GM18858 (cell line): ENCODE measurements around the gene KRT14.
"Not testable (repeated sequence)": the region's sequence is repeated elsewhere in the genome, so short reads cannot be mapped to it uniquely, and the experiment has no call there.

Experiments
- ATAC-seq: cut with Tn5 transposase; IDR thresholded peaks from one replicate; pipeline ENCODE4 v1.9.1; 2021; ENCODE audit not compliant: unreplicated experiment

Gene KRT14

DNA sequence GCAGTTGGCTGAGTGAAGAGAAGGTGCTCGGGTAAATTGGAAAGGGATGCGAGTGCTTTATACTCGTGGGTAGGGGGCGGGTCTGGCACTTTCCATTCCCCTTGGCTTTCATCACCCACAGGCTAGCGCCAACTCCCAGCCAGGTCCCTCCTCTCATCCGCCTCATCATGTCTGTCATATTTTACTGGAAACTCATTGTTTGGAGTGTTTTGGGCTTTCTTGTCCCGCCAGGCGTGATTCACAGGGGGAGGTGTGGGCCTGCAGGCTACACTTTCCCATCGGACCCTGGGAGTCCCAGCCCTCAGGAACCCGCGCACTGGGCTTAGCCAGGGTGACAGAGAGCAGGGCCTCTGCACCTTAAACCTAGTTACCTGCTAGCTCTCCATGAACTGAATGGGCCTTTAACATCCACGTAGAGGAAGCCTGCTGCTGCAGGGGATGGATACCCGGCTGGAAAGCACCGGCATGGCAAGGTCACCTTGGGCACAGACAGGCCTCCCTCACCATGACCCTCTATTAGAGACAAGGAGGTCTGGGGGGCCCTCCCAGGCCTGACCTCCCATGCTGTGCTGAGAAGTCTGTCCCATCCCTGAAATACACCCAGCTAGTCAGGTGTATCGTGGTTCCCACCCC is at the start of gene KRT14:
TSS of gene KRT14 (minus strand) at position 33 of the 633 bp plus-strand sequence. CDS start 61 bp downstream, outside the sequence.
- ATAC-seq = no peak

GRCh38 chr17:41635121-41636097 is 48.7 kb upstream of the KRT14 start:
- ATAC-seq = no peak

DNA sequence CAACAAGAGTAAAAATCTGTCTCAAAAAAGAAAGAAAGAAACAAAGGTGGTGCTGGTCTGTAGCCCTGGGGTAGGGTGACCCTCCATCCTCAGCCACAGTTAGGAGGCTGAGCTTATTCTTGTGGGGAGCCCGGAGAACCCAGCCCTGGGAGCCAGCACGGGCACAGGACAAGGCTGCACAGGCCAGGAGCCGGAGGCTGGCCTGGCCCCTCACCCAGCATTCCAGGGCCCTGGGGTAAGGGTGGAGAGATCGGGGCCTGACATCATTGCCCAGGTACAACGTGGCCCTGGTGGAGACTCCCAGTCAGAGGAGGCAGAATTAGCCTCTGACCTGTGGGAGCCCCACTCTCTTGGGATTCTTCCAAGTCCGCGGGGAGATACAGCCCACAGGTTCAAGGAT is 47.9 kb upstream of the KRT14 start:
- ATAC-seq = no peak

DNA sequence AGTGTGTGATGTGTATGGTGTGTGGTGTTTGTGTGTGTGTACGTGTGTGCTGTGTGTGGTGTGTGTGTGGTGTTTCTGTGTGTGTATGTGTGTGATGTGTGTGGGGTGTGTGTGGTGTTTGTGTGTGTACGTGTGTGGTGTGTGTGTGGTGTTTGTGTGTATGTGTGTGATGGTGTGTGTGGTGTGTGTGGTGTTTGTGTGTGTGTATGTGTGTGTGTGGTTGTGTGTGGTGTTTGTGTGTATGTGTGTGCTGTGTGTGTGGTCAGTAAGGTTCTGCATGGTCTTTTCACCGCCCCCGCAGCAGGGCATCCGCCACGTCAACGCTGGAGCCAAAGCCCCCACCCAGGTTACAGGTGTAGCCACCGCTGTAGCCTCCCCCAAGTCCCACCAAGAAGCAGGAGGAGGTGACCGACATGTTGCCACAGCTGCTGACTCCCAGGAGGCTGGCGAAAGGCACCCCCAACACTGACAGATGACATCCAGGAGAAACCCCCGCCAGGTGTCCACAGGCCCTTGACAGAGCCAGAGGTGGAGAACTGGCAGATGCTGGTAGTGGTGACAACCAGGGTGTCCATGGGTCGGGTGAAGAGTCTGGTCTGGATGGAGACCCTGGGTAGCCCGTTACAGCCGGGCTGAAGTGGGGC is 47.0 kb upstream of the KRT14 start:
- ATAC-seq = no peak

DNA sequence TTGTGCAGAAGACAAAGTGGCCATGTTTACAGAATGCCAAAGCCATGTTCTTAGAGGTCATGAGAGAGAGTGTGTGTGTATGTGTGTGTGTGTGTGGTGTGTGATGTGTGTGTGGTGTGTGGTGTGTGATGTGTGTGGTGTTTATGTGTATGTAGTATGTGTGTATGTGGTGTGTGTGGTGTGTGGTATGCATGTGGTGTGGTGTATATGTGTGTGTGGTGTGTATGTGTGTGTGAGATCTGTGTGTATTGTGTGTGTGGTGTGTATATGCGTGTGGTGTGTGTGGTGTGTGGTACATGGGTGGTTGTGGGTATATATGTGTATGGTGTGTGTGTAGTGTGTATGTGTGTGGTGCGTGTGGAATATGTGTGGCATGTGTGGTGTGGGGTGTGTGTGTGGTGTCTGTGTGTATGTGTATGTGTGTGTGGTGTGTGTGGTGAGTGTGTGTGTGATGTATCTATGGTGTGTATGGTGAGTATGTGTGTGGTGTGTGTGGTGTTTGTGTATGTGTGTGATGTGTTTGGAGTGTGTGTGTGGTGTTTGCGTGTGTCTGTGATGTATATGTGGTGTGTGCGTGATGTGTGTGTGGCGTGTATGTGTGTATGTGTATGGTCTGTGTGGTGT is 45.9 kb upstream of the KRT14 start:
- no peak for ATAC-seq

DNA sequence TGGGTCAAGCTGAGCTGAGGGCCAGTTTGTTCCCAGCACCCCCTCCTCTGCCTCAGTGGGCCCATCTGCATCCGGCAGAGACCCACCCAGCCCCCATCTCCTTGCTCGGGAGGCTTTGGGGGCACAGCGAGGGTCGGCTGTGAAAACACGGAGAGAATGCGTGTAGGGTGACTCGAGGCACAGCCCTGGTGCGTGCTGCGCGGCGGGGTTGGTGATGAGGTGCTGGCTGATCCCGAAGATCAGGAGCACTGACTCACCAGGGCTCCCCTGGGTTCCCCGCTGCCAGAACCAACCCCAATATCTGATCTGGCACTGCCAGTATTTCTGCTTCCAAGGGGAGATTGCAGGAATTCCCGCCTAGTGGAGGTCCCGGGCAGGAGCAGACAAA is 45.2 kb upstream of the KRT14 start:
- no peak for ATAC-seq

- ATAC-seq = no peak
Measured at GRCh38 chr17:41631025-41631897, 44.6 kb upstream of the KRT14 start.

- no peak for ATAC-seq
Measured at GRCh38 chr17:41629826-41630670, 43.4 kb upstream of the KRT14 start.

GRCh38 chr17:41629316-41629715 is 42.6 kb upstream of the KRT14 start:
- ATAC-seq = no peak

DNA sequence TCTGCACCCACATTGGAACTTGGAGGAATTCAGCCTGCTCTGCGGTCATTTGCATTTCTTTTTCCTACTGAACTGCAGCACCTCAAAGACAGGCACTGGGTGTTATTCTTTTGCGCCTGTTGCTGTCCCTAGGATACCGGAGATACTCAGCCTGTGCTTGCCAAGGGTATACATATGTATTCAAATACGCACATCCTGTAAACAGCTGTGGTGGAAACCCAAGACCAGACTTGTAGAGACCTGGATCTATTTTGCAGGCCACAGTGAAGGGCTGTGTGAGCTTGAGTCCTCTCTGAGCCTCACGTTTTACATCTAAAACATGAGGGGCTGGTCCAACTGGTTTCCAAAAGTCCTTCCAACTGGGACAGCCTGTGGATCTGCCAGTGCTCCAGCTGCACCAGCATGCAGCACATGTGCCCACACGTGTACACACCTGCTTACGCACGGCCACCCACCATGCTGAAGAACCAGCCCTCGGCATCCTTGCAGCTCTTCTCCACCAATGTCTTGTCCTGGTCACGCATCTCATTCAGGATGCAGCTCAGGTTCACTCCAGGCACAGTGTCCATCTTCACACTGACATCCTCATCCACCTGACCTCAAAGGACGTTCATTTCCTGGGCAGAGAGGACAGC is 42.0 kb upstream of the KRT14 start:
- not testable (repeated sequence) for ATAC-seq

GRCh38 chr17:41628073-41628370 is 41.3 kb upstream of the KRT14 start:
- ATAC-seq = not testable (repeated sequence)

DNA sequence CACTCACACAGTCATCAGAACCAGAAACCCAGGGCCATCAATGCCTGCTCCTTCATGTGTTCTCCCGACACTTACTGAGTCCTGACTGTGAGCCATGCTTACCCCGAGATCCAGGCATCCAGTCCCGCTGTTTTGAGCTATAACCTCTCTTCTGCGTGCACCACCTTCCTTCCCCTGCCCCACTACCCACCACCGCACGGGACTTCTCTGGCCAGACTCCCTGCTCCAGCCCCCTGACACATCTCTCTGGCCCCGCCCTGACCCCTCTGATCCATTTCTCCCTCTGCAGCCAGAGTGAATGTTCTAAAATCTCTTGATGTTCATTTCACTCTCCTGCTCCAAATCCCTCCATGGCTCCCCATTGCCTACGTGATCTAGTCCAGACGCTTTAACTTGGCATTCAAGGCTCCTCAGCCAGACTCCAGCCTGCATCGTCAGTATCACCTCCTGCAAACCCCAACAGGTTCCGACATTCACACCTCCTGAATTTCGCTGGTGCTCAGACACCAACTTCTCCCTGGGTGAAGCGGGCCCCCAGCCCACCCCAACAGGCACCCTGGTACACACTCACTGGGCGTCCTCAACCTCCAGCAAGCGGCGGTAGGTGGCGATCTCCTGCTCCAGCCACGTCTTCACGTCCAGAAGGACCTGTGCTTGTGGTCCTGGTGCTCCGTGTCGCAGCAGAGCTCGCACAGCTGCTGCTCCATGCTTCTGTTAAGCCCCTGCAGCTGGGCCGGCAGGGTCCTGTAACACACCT is 40.8 kb upstream of the KRT14 start:
- ATAC-seq = no peak

- not testable (repeated sequence) for ATAC-seq
Measured at GRCh38 chr17:41626914-41627295, 40.2 kb upstream of the KRT14 start.

DNA sequence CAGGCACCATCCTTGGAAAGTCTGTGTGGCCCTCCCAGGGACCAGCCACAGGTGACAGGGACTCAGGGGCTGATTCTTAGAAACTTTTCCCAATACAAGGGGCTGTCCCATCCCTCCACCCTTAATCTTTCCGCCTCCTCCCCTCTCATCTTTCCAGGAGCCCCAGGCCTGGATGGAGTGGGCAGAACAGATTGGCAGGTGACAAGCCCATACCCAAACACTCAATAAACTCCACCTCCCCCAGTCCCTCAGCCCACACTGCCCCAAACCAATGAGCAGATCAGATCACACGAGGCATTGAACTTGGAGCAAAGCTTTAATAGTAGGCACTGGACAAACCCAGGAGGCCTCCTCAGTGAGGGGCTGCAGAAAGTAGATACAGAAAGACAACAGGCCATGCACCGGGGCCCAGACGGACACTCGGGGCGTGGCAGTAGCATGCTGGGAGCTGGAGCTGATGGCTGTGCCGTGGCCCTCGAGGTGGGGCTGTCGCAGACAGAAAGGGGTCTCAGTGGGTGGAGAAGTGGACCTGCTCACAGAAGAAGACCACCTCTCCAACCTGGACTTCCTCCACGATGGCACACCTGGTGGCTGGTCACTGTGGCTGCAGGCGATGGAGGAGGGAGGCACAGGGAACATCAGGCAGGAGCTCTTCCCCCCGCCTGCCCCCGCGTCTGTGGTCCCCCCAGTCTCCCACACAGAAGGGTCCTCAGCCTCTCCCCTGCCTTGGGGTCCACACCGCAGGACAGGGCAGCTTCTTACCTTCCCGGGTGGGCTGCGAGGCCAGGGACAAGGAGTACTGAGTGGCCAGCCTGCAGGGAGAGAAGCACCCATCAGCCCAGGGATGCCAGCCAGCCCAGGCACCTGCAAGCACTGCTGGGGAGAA is 39.6 kb upstream of the KRT14 start:
- ATAC-seq = not testable (repeated sequence)

DNA sequence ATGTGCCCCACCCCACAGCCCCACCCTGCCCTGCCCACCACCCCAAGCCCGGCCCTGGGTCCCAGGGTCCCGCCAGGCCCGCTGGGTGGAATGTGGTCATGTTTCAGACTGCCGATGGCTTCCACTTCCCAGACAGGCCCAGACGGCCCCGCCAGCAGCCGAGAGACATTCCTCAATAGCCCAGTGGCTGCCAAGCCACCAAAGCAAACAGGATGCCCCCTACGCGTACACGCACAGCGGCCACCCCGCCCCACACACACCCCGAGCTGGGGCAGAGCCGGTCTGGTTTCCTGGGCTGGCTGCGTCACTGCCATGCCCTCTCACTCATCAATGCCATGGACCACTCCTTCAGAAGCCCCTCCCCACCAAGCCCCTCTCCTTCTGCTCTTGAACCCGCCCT is 38.9 kb upstream of the KRT14 start:
- ATAC-seq = no peak

GRCh38 chr17:41624208-41625101 is 37.8 kb upstream of the KRT14 start, which contains the start of gene KRT17:
Gene KRT17, minus strand, starts transcription at chr17:41624575. Its CDS starts 66 bp downstream, at chr17:41624509.
- no peak for ATAC-seq
